H9 (cell line): ENCODE results near the gene RGSL1. TPM values are rescaled to one million over a fixed set of nuclear protein-coding genes. Genes with fewer than 3 reads are reported as not detected.

Experiments
- DNase-seq: peaks from one replicate; pipeline ENCODE4 v3.0.0-alpha.2; 2017
- H2AFZ ChIP-seq: one replicate; pipeline ENCODE4 v1.6.1; 2013; ENCODE audit warnings: mild to moderate bottlenecking, low read length, control low read depth, moderate library complexity
- H2AK5ac ChIP-seq: 2 replicates; pipeline ENCODE4 v1.6.1; 2013; ENCODE audit warnings: low read length, control low read depth, mixed read lengths; ENCODE audit not compliant: insufficient read length
- H2BK120ac ChIP-seq: one replicate; pipeline ENCODE4 v1.6.1; 2013; ENCODE audit warnings: low read depth, mild to moderate bottlenecking, low read length, control low read depth, inconsistent platforms; ENCODE audit not compliant: poor library complexity, severe bottlenecking
- H2BK12ac ChIP-seq: 2 replicates; pipeline ENCODE4 v1.6.1; 2013; ENCODE audit warnings: low read length, control low read depth, mixed read lengths, low read depth; ENCODE audit not compliant: insufficient read length
- H2BK15ac ChIP-seq: 2 replicates; pipeline ENCODE4 v1.6.1; 2013; ENCODE audit warnings: low read depth, low read length, control low read depth
- H2BK20ac ChIP-seq: one replicate; pipeline ENCODE4 v1.6.1; 2013; ENCODE audit warnings: low read depth, mild to moderate bottlenecking, low read length, control low read depth, inconsistent platforms; ENCODE audit not compliant: poor library complexity, severe bottlenecking
- H2BK5ac ChIP-seq: 2 replicates; pipeline ENCODE4 v1.6.1; 2013; ENCODE audit warnings: low read length, control low read depth, mixed read lengths; ENCODE audit not compliant: insufficient read length
- H3K14ac ChIP-seq: 2 replicates; pipeline ENCODE4 v1.6.1; 2013; ENCODE audit warnings: low read length, control low read depth; ENCODE audit not compliant: insufficient read depth
- H3K18ac ChIP-seq: 2 replicates; pipeline ENCODE4 v1.6.1; 2013; ENCODE audit warnings: low read depth, mild to moderate bottlenecking, mixed read lengths, low read length, control low read depth; ENCODE audit not compliant: insufficient read length
- H3K23ac ChIP-seq: 2 replicates; pipeline ENCODE4 v1.6.1; 2013; ENCODE audit warnings: low read length, control low read depth, mixed read lengths, low read depth; ENCODE audit not compliant: insufficient read length
- H3K23me2 ChIP-seq: 2 replicates; pipeline ENCODE4 v1.6.1; 2013; ENCODE audit warnings: low read depth, mild to moderate bottlenecking, mixed read lengths, low read length, control low read depth; ENCODE audit not compliant: insufficient read length, poor library complexity, severe bottlenecking
- H3K27ac ChIP-seq: 2 replicates; pipeline ENCODE4 v1.5.1; 2013; ENCODE audit warnings: low read length, control low read depth, mixed read lengths, low read depth; ENCODE audit not compliant: insufficient read length
- H3K27me3 ChIP-seq: 2 replicates; pipeline ENCODE4 v1.6.1; 2013; ENCODE audit warnings: low read length, control low read depth, inconsistent platforms; ENCODE audit not compliant: insufficient read depth
- H3K4ac ChIP-seq: 2 replicates; pipeline ENCODE4 v1.6.1; 2013; ENCODE audit warnings: low read depth, mild to moderate bottlenecking, control low read depth, inconsistent platforms, low read length, moderate library complexity
- H3K4me1 ChIP-seq: 2 replicates; pipeline ENCODE4 v1.6.1; 2013; ENCODE audit warnings: low read length, control low read depth, inconsistent platforms; ENCODE audit not compliant: insufficient read depth
- H3K4me2 ChIP-seq: 2 replicates; pipeline ENCODE4 v1.6.1; 2013; ENCODE audit warnings: low read length, control low read depth, mixed read lengths; ENCODE audit not compliant: insufficient read length, insufficient read depth
- H3K56ac ChIP-seq: 2 replicates; pipeline ENCODE4 v1.6.1; 2013; ENCODE audit warnings: low read depth, mild to moderate bottlenecking, mixed read lengths, low read length, control low read depth; ENCODE audit not compliant: insufficient read length
- H3K79me1 ChIP-seq: 2 replicates; pipeline ENCODE4 v1.6.1; 2013; ENCODE audit warnings: low read depth, mild to moderate bottlenecking, moderate library complexity, low read length, control low read depth, inconsistent platforms; ENCODE audit not compliant: insufficient read depth, poor library complexity, severe bottlenecking
- H3K79me2 ChIP-seq: 2 replicates; pipeline ENCODE4 v1.6.1; 2013; ENCODE audit warnings: low read length, control low read depth, inconsistent platforms; ENCODE audit not compliant: insufficient read depth
- H3K9ac ChIP-seq: 2 replicates; pipeline ENCODE4 v1.6.1; 2013; ENCODE audit warnings: low read length, control low read depth, mixed read lengths; ENCODE audit not compliant: insufficient read length; ENCODE audit errors: extremely low read depth
- H3K9me3 ChIP-seq: one replicate; pipeline ENCODE4 v1.6.1; 2013; ENCODE audit warnings: low read depth, low read length, inconsistent platforms; ENCODE audit not compliant: control insufficient read depth
- H3T11ph ChIP-seq: one replicate; pipeline ENCODE4 v1.6.1; 2013; ENCODE audit warnings: mild to moderate bottlenecking, low read length, control low read depth, inconsistent platforms
- H4K20me1 ChIP-seq: one replicate; pipeline ENCODE4 v1.6.1; 2013; ENCODE audit not compliant: control insufficient read depth, insufficient read length, insufficient read depth
- H4K5ac ChIP-seq: 2 replicates; pipeline ENCODE4 v1.6.1; 2013; ENCODE audit warnings: low read depth, mild to moderate bottlenecking, mixed read lengths, low read length, control low read depth; ENCODE audit not compliant: insufficient read length
- H4K8ac ChIP-seq: replicated peaks from 2 replicates; pipeline ENCODE4 v1.6.1; 2013; ENCODE audit warnings: low read length, control low read depth, mixed read lengths, low read depth; ENCODE audit not compliant: insufficient read length
- H4K91ac ChIP-seq: 2 replicates; pipeline ENCODE4 v1.6.1; 2013; ENCODE audit warnings: low read depth, mild to moderate bottlenecking, moderate library complexity, mixed read lengths, low read length, control low read depth; ENCODE audit not compliant: insufficient read length
- H3K27ac Mint-ChIP-seq, 3 experiments: 2 replicates in 2 of 3; 3 replicates in 1 of 3; pipeline ENCODE4 v1.8.0; 2020 to 2021; ENCODE audit warnings: mixed read lengths in 3 of 3, mild to moderate bottlenecking in 1 of 3, moderate library complexity in 1 of 3
- H3K27me3 Mint-ChIP-seq: 2 replicates; pipeline ENCODE4 v1.8.0; 2021; ENCODE audit warnings: low read depth, mild to moderate bottlenecking, moderate library complexity, mixed read lengths
- H3K36me3 Mint-ChIP-seq, 3 experiments: 2 replicates in 2 of 3; 3 replicates in 1 of 3; pipeline ENCODE4 v1.8.0; 2020 to 2021; ENCODE audit warnings: low read depth in 3 of 3, mixed read lengths in 3 of 3; ENCODE audit not compliant: insufficient read depth in 1 of 3
- H3K4me1 Mint-ChIP-seq, 2 experiments: 2 replicates each; pipeline ENCODE4 v1.8.0; 2020; ENCODE audit warnings: mixed read lengths in 2 of 2
- H3K4me3 Mint-ChIP-seq, 2 experiments: 2 replicates in 1 of 2; 3 replicates in 1 of 2; pipeline ENCODE4 v1.8.0; 2020 to 2021; ENCODE audit warnings: mild to moderate bottlenecking in 2 of 2, mixed read lengths in 2 of 2, moderate library complexity in 1 of 2
- H3K9me3 Mint-ChIP-seq, 2 experiments: 2 replicates in 1 of 2; 3 replicates in 1 of 2; pipeline ENCODE4 v1.8.0; 2020; ENCODE audit warnings: mild to moderate bottlenecking in 2 of 2, mixed read lengths in 2 of 2, moderate library complexity in 1 of 2
- WGBS: extraction: QIAGEN DNeasy Blood & Tissue Kit; methylation state at CpG from one replicate; pipeline ENCODE4 v1.1.7; 2013; ENCODE audit warnings: missing lambda C conversion rate, low lambda C conversion rate, mixed read lengths; ENCODE audit not compliant: insufficient read length; ENCODE audit errors: extremely low coverage; 5-methylcytosine and 5-hydroxymethylcytosine counted together
- total RNA-seq: library from RNA; stranded (reverse); gene quantifications from 2 replicates; pipeline ENCODE4 v1.2.1, GENCODE V29; 2021
- TF ChIP-seq, protein P1 (sequence below): fragments of 200-600 bp; sonication (generic); conservative IDR thresholded peaks from 3 replicates; pipeline ENCODE4 v1.8.0; 2021; ENCODE audit warnings: antibody characterized with exemption, mild to moderate bottlenecking

RGSL1 gene
- total RNA-seq, 1 experiment from 2014 or later: not detected

DNA sequence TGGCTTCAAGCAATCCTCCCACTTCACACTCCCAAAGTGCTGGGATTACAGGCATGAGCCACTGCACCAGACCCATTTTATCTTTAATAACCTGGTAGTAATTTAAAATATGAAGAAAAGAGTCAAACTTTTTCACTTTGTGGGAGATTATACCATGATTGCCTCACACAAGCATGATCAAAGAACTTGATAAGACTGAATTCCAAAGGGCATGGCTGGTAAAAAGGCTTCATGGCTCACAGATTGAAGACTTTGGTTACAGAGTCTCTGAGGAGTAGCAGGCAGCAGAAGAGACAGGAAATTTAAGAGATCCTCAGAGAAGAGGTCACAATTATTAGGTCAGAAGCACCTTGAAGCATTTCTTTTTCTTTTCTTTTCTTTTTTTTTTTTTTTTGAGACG, 16.4 kb upstream of the RGSL1 start:
- H3K27ac ChIP-seq: no peak overlapping the region
- Mint-ChIP-seq H3K36me3 (peaks cover 3 to 4% (median 4%) of the 10 kb centered on the region in 3 experiments; a peak in 6 of 7 replicates), H3K9me3 (peaks cover 7 to 9% of the 10 kb centered on the region in 2 experiments), H3K27ac (no peak overlapping the region), H3K27me3 (no peaks in the 10 kb centered on the region), H3K4me3 (no peak overlapping the region), H3K4me1 (peaks cover 5 to 8% of the 10 kb centered on the region in 2 experiments)
- H3T11ph ChIP-seq: no peak overlapping the region
- no peak overlapping the region for H3K23ac ChIP-seq
- no peaks in the 10 kb centered on the region for H3K79me1 ChIP-seq
- no peak overlapping the region for H3K18ac ChIP-seq
- H3K9ac ChIP-seq: no peak overlapping the region
- no peak overlapping the region for H4K91ac ChIP-seq
- no peaks in the 10 kb centered on the region for H3K9me3 ChIP-seq
- no peak overlapping the region for H3K14ac ChIP-seq
- H2BK15ac ChIP-seq: no peak overlapping the region
- H4K8ac ChIP-seq: no peak overlapping the region
- H4K5ac ChIP-seq: no peak overlapping the region
- no peaks in the 10 kb centered on the region for H3K23me2 ChIP-seq
- no peak overlapping the region for H2BK120ac ChIP-seq
- TF ChIP-seq, protein P1, sequence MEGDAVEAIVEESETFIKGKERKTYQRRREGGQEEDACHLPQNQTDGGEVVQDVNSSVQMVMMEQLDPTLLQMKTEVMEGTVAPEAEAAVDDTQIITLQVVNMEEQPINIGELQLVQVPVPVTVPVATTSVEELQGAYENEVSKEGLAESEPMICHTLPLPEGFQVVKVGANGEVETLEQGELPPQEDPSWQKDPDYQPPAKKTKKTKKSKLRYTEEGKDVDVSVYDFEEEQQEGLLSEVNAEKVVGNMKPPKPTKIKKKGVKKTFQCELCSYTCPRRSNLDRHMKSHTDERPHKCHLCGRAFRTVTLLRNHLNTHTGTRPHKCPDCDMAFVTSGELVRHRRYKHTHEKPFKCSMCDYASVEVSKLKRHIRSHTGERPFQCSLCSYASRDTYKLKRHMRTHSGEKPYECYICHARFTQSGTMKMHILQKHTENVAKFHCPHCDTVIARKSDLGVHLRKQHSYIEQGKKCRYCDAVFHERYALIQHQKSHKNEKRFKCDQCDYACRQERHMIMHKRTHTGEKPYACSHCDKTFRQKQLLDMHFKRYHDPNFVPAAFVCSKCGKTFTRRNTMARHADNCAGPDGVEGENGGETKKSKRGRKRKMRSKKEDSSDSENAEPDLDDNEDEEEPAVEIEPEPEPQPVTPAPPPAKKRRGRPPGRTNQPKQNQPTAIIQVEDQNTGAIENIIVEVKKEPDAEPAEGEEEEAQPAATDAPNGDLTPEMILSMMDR: no peak
- H4K20me1 ChIP-seq: no peaks in the 10 kb centered on the region
- WGBS: no CpG with 5 or more reads among the region's 1 CpG
- no peak overlapping the region for H2BK12ac ChIP-seq
- no peaks in the 10 kb centered on the region for H3K79me2 ChIP-seq
- no peak overlapping the region for H2AK5ac ChIP-seq
- H2BK5ac ChIP-seq: no peak overlapping the region
- no peak for DNase-seq
- H3K4me1 ChIP-seq: no peaks in the 10 kb centered on the region; the same call in 1 of the 2 replicates
- H3K56ac ChIP-seq: no peak overlapping the region
- H3K4me2 ChIP-seq: no peak overlapping the region
- no peaks in the 10 kb centered on the region for H3K27me3 ChIP-seq
- no peak overlapping the region for H3K4ac ChIP-seq
- H2AFZ ChIP-seq: no peak overlapping the region
- no peak overlapping the region for H2BK20ac ChIP-seq
